ENCODE results near the gene FOXI2. TPM values are rescaled to one million over a fixed set of nuclear protein-coding genes. Genes with fewer than 3 reads are reported as not detected.

FOXI2 gene
- not detected in 2 replicates for total RNA-seq (ENCODE audit: low replicate concordance)

DNA sequence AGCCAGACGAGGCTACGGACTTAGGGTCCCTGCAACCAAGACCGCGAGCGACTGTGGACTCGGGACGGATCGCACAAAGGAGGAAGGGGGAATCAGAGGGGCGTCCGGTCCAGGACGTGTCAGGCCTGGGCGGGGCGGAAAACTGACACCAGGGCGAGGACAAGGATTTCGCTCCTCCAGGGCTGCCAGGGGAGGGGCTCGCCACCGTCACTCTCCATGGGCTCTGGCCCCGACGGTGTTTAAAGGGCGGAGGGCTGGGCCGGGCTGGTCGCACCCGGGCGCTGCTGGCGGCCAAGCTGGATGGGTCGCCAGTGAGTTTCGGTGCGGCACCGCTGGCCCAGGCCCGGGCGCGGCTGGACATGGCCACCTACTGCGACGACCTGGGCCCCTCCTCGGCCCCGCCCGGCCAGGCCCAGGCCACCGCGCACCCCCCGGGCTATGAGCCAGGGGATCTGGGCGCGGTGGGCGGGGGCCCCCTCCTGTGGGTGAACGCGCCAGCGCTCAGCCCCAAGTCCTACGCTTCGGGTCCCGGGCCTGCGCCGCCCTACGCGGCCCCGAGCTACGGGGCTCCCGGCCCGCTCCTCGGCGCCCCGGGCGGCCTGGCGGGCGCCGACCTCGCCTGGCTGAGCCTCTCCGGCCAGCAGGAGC, at the start of gene FOXI2:
TSS of gene FOXI2 (plus strand) at position 271 of the 648 bp plus-strand sequence. CDS start at position 360, 89 bp downstream.
- peak within 1 kb of the TSS; percentile 78 for H3K4me2 ChIP-seq
- H3F3A ChIP-seq (ENCODE audit: low read depth) = peaks cover 8% of the 10 kb centered on the region
- no peak within 1 kb of the TSS for H3K27ac ChIP-seq
- H2AFZ ChIP-seq (replicated peaks) = peak within 1 kb of the TSS; percentile 46
- DNase-seq (ENCODE audit: low spot score) = peak; percentile 83
- H3K4me3 ChIP-seq = peak within 1 kb of the TSS; percentile 44
- H3K27me3 Mint-ChIP-seq (ENCODE audit: insufficient read depth, low read depth) = peaks cover 65% of the 10 kb centered on the region
- peaks cover 9% of the 10 kb centered on the region for H3K4me1 Mint-ChIP-seq
- H3K9me3 ChIP-seq (ENCODE audit: low read depth) = no peaks in the 10 kb centered on the region
- H4K20me1 ChIP-seq (ENCODE audit: low read depth) = peaks cover 46% of the 10 kb centered on the region
- H3K9me3 Mint-ChIP-seq = peaks cover 8% of the 10 kb centered on the region
- no peaks in the 10 kb centered on the region for H3K36me3 ChIP-seq
- peaks cover 98% of the 10 kb centered on the region for H3K27me3 ChIP-seq
- no peaks in the 10 kb centered on the region for H3K4me1 ChIP-seq
- H3K27ac Mint-ChIP-seq = no peak within 1 kb of the TSS
- peaks cover 4% of the 10 kb centered on the region for H3K36me3 Mint-ChIP-seq
- peak within 1 kb of the TSS; percentile 73 for H3K4me3 Mint-ChIP-seq
- TF ChIP-seq, protein P1, sequence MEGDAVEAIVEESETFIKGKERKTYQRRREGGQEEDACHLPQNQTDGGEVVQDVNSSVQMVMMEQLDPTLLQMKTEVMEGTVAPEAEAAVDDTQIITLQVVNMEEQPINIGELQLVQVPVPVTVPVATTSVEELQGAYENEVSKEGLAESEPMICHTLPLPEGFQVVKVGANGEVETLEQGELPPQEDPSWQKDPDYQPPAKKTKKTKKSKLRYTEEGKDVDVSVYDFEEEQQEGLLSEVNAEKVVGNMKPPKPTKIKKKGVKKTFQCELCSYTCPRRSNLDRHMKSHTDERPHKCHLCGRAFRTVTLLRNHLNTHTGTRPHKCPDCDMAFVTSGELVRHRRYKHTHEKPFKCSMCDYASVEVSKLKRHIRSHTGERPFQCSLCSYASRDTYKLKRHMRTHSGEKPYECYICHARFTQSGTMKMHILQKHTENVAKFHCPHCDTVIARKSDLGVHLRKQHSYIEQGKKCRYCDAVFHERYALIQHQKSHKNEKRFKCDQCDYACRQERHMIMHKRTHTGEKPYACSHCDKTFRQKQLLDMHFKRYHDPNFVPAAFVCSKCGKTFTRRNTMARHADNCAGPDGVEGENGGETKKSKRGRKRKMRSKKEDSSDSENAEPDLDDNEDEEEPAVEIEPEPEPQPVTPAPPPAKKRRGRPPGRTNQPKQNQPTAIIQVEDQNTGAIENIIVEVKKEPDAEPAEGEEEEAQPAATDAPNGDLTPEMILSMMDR (IDR thresholded peaks at IDR 0.05) = no peak
- TF ChIP-seq EZH2phosphoT487 (IDR thresholded peaks at IDR 0.05) (no peak), EZH2 (IDR thresholded peaks at IDR 0.05) (no peak)
- H3K9ac ChIP-seq = no peak within 1 kb of the TSS
- no peaks in the 10 kb centered on the region for H3K79me2 ChIP-seq (ENCODE audit: low read depth)

DNA sequence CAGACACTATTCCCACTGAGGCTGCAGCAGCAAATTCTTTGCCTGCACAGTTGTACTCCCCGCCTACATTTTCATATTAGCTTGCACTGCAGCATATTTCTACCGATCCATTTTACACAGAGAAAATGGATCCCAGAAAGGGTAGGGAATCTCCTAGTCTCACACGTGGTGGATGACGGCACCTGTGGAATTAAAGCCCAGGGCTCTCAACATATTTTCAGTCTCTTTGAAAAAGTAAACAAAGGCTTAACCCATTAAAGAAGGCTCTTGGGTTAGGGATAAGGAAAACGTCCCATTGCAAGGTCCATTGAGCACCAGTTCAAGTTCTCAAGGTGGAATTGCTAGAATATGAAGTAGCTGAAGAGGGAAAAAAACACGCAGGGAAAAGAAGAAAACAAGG, 49.4 kb upstream of the FOXI2 start:
- H3K79me2 ChIP-seq (ENCODE audit: low read depth) = no peaks in the 10 kb centered on the region
- H3F3A ChIP-seq (ENCODE audit: low read depth) = no peaks in the 10 kb centered on the region
- Mint-ChIP-seq H3K27me3 (ENCODE audit: insufficient read depth, low read depth) (peaks cover 3% of the 10 kb centered on the region), H3K9me3 (no peaks in the 10 kb centered on the region), H3K36me3 (no peaks in the 10 kb centered on the region), H3K27ac (no peak overlapping the region), H3K4me3 (no peak overlapping the region), H3K4me1 (no peaks in the 10 kb centered on the region)
- no peak for DNase-seq (ENCODE audit: low spot score)
- H3K27me3 ChIP-seq = no peaks in the 10 kb centered on the region
- no peaks in the 10 kb centered on the region for H3K9me3 ChIP-seq (ENCODE audit: low read depth)
- H3K4me2 ChIP-seq = no peak overlapping the region
- no peak overlapping the region for H2AFZ ChIP-seq (replicated peaks)
- TF ChIP-seq EZH2phosphoT487 (IDR thresholded peaks at IDR 0.05) = no peak
- no peak for TF ChIP-seq EZH2 (IDR thresholded peaks at IDR 0.05)
- TF ChIP-seq, protein P1 (IDR thresholded peaks at IDR 0.05) = no peak
- H3K9ac ChIP-seq = no peak overlapping the region
- H3K36me3 ChIP-seq = no peaks in the 10 kb centered on the region
- H3K27ac ChIP-seq = no peak overlapping the region
- H3K4me3 ChIP-seq = no peak overlapping the region
- H3K4me1 ChIP-seq = no peaks in the 10 kb centered on the region
- no peaks in the 10 kb centered on the region for H4K20me1 ChIP-seq (ENCODE audit: low read depth)

- H2AFZ ChIP-seq (replicated peaks) = no peak overlapping the region
- Mint-ChIP-seq H3K27ac (no peak overlapping the region), H3K36me3 (no peaks in the 10 kb centered on the region), H3K27me3 (ENCODE audit: insufficient read depth, low read depth) (peaks cover 2% of the 10 kb centered on the region), H3K4me1 (no peaks in the 10 kb centered on the region), H3K9me3 (no peaks in the 10 kb centered on the region), H3K4me3 (no peak overlapping the region)
- no peak overlapping the region for H3K9ac ChIP-seq
- no peaks in the 10 kb centered on the region for H3K4me1 ChIP-seq
- TF ChIP-seq EZH2phosphoT487 (IDR thresholded peaks at IDR 0.05) (no peak), EZH2 (IDR thresholded peaks at IDR 0.05) (no peak)
- TF ChIP-seq, protein P1 (IDR thresholded peaks at IDR 0.05) = no peak
- H3K27me3 ChIP-seq = no peaks in the 10 kb centered on the region
- H3K4me2 ChIP-seq = no peak overlapping the region
- no peaks in the 10 kb centered on the region for H3K9me3 ChIP-seq (ENCODE audit: low read depth)
- H4K20me1 ChIP-seq (ENCODE audit: low read depth) = no peaks in the 10 kb centered on the region
- no peaks in the 10 kb centered on the region for H3K36me3 ChIP-seq
- H3K4me3 ChIP-seq = no peak overlapping the region
- no peak overlapping the region for H3K27ac ChIP-seq
- H3K79me2 ChIP-seq (ENCODE audit: low read depth) = no peaks in the 10 kb centered on the region
- DNase-seq (ENCODE audit: low spot score) = no peak
- H3F3A ChIP-seq (ENCODE audit: low read depth) = no peaks in the 10 kb centered on the region
Measured at GRCh38 chr10:127690176-127690835, 46.7 kb upstream of the FOXI2 start.

Measured in neural progenitor cell (in vitro differentiated cells).